GM12874 (cell line): Measurements from ENCODE around the gene TIMM10.

Source experiments
- CTCF ChIP-seq: IDR thresholded peaks from 2 replicates; pipeline ENCODE4 v1.5.1; 2011; ENCODE audit warnings: low read depth, mild to moderate bottlenecking, control low read depth, low read length, moderate library complexity; ENCODE audit not compliant: insufficient read depth

TIMM10 gene

DNA sequence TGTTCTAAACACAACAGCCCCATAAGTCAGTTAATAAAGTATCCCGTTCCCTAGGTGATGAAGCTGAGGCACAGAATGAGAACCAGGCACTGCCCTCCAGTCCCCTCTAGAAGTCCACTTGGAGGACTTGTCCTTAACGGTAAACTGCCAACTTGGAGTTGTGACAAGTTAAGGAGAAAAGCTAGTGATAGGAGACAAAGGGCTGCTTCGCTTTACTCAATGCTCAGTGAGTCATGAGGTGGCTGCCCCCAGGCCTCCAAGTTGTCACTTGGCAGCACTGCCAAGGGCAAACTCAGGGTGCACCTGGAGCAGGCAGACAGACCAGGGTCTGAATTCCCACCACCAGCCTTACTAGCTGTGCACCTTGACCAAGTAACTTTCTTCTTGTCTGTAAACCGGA, 28.6 kb downstream of the TIMM10 start:
- no peak for TF ChIP-seq CTCF

DNA sequence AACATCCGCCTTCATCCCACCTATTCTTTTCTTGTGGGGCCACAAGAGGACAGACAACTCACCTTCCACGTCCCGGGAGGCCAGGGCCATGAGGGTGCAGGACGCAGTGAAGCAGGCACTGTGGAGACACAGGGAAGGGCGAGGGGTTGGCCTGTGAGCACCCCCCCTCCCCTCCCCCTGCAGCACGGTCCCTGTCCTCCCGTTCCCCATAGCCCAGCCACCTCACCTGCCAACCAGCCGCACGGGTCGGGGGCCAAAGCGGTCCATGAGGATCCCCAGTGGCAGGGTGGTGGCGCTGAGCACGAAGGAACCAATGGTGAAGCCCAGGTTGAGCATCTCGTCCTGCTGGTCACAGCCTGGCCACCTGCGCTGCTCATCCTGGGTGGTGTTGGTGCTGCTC, 29.6 kb downstream of the TIMM10 start:
- TF ChIP-seq CTCF: no peak

GRCh38 chr11:57500515-57500914, 30.0 kb downstream of the TIMM10 start:
- no peak for TF ChIP-seq CTCF

DNA sequence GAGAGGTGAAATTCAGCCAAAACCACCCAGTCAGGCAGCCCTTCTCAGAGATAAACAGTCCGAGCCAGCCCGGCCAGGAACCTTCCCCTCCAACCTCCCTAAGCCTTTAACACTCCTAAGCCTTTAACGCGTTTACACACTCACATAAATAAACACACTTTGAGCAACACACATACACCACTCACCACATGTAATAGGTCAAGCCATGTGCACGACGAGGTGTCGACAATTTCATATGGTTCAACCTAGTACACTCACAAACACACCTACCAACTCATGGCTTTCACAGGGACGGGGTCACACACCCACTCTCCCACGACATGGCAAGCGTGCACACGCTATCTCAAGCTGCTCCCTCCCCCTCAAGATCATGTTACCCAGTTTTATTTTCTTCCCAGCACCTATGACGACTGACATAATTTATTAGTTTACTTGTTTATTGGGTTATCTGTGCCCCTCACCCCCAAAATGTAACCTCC, 30.5 kb downstream of the TIMM10 start:
- TF ChIP-seq CTCF: no peak

DNA sequence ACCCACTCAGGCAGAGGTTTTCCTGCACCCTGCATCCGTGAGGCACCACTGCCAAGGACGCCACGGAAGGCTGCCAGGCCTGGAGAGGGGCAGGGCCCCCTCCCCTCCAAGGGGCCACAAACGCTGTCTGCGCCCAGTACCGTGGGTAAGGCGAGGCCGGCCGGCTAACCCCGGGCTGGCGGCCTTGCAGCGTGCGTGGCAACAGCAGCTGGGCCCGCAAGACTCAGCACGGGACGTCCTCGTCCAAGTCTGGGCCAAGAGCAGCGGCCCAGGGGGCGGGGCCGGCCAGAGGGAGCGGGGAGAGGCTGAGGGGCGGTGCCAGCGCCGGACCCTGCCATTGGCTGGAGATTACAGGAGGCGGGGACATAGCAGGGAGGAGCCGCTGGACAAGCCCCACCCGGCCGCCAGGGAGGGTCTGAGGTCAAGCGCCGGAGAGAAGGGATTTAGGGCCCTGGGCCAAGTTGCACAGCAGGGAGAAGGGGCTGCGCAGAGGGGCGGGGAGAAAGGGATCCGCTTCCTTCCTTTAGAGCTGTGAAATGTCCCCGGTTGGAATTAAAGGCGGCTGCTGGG, 31.1 kb downstream of the TIMM10 start:
- no peak for TF ChIP-seq CTCF

DNA sequence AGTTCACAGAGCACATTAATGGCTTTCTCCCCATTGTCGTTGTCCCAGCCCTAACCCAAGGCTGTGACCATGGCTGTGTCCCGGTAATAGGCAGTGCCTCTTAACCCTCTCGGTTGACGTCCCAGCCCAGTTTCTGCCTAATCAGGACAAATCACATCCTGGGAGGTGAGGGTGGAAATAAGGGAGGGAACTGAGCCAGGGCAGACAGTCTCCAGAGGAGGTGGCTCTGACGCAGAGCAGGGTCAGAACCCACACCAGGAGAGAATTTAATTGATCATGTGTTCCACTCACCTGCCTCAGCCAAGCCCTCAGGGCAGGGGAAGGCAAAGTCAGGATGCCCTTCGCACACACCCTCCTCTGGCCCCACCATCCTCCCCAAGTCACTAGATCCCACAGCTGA, 32.0 kb downstream of the TIMM10 start:
- no peak for TF ChIP-seq CTCF

DNA sequence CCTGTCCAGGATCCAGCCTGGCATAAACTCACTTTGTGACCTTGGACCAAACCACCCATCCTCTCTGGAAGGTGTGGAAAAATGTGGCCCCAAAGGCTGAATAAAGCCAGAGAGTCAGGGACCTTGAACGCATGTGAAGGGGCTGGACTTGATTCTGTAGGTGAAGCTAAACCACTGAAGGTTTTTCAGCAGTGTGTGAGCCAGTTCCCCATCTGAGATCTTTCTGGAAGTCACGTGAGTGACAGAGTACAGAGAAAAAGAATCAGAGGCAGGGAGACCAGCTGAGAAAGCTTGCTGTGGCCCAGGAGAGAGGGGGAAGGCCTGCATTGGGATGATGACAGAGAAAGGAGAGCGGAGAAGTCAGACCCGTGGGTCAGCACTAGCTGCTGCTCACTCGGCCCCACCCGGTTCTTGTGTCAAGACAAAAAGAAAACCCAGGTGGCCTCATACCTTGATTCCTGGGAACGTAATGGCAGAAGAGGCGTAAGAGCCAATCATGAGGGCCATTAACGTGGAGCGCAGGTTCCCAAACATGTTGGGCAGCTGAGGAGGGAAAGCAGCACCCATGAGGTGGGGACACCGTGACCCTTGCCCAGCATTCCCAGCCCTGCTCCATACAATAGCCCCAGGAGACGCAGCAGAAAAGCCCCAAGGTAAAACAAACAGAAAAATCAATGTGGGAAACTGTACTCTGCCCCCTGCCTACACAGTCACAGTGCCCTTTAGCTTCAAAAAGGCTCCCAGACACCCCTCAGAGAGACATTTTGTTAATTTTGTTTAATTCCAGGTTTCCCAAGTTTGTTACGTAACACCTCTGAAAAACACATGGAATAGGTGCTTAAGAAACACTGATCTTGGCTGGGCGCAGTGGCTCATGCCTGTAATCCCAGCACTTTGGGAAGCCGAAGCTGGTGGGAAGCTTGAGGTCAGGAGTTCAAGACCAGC, 33.0 kb downstream of the TIMM10 start:
- no peak for TF ChIP-seq CTCF
